ENCODE data around the gene SOX12.

GRCh38 chr20:300345-300990 is 24.9 kb upstream of the SOX12 start:
- TF ChIP-seq CTCF (IDR thresholded peaks at IDR 0.05) (no peak), POLR2A (IDR thresholded peaks at IDR 0.05) (no peak)

All from testis (tissue), 2 donors.